HG03521 (cell line): ENCODE data around the gene GFRA1.

Experiments used
- ATAC-seq: cut with Tn5 transposase; IDR thresholded peaks from one replicate; pipeline ENCODE4 v1.9.1; 2021; ENCODE audit warnings: mild to moderate bottlenecking, moderate library complexity; ENCODE audit not compliant: unreplicated experiment

The GFRA1 gene

DNA sequence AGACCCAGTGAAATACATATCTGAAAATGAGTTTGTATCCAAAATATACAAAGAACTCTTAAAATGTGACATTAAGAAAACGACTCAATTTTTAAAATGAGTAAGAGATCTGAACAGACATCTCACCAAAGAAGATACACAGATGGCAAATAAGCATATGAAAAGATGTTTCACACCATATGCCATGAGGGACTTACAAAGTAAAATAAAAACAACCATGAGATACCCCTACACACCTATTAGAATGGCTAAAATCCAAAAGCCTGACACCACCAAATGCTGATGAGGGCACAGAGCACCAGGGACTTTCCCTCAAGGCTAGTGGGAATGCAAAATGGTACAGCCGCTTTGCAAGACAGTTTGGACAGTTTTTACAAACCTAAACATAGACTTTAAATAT, 27.9 kb downstream of the GFRA1 start:
- ATAC-seq, result no peak

DNA sequence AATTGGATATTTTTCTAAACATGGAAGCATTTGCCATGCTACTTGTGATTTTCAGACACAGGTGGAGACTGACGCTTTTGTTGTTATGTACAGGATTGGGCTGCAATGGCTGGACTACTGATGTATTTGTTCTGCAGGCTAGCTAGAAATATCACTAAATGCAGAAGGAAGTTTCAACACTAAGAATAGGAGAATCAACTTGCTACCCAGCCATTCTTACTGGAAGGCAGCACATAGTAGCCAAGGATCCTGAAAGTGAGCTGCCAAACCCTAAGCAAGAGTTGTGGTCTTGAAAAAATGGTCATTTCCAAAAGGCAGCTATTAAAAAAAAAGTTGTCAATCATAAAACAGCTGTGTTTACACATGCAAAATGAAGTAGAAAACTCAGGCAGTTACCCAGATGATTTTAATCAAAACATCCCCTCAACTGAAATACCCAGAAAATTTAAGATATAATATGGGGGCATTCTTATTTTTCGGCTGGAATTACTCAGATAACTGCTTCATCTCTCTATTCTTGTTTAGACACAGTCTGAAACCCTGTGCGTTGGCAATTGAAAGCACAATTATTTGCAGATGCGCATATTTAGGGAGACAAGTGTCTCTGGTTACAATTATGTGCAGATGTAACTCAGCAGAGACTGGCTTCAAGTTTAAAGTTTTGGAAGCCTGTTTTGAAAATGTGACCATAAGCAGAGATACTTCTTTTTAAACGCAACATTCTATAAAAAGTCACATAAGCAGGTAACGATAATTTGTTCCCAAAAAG, 31.2 kb downstream of the GFRA1 start:
- no peak for ATAC-seq

DNA sequence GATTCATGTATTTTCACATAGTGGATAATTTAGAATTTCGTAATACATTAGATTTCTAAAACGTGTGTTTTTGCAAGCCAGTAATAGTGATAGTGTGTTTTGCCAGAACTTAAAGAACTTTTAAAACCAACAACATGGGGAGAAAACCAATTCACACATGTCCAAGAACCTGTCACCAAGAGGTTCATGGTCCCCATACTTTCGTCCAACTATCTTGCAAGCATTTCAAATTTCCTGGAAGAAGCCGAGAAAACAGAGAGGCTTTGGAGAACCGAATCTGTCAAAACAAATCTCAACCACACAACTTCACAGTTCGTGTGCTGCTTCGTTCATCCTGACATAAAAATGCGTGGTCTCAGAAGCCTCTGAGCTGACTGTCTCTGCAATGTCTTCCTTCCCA, 31.9 kb downstream of the GFRA1 start:
- ATAC-seq, result no peak

DNA sequence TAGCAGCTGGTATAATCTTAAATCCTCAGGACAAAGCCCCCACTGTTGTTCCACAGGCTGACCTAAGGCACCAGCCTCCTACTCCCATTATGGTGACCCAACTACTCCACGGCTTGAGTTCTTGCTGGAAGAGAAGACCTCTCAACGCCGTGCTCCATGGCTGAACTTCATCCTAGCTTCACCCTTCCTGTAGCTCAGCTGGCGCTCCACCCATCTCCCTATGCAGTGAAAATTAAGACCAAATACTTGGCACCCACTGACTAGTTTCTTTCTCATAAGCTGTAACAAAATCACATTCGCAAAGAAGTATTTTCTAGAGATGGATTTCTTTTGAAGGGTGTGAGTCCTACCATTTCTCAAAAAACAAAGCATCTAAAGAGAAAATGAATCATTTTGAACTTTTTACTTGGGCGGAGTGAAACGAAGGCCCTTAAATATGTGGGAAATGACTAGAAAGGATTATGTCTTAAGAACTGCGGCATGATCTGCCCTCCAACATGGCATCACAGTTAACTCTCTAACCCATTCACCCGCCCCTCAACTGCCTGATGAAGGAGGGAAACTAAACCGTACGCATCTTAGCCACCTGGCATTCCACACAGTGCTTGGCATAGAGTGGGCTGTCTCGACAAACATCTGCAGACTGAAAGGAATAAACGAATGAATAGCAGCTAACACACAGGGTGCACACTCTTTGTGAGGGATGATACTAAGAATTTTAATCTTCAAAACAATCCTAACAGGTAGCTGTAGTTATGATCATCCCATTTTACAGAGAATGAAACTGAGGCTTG, 32.7 kb downstream of the GFRA1 start:
- ATAC-seq, result no peak

DNA sequence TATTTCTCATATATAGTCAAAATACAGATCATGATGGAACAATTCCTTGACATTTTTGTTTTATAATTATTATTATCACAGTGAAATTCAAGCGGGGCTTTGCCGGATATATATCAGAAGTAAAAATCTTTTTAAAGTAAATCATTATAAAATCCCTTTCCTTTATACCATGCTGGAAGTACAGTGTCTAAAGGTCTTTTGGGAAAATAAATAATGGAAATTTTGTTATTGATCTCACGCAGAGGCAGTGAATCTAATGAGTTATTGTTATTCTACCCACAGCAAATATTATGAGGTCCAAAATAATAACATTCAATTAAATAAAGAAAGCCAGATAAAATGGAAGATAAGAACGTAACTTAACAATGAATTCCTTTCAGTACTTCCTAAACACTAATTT, 33.8 kb downstream of the GFRA1 start:
- ATAC-seq, result no peak

DNA sequence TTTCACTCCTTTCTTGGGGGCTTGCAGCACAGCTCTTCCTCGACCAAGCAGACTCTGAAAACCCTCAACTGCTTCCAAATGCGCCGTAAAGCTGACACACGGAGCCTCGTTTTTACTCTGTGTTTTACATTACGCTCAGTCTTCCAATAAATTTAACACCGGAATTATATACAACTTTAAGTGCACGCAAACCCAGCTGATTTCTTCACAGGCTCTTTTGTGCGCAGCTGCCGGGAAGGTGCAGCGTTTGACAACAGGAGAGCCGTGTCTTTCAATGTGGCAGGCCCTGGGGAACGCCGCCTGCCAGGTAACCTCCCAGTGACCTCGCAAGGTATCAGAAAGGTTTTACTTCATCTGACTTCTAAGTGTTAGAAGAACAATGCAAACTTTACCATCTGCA, 35.0 kb downstream of the GFRA1 start:
- ATAC-seq, result no peak

DNA sequence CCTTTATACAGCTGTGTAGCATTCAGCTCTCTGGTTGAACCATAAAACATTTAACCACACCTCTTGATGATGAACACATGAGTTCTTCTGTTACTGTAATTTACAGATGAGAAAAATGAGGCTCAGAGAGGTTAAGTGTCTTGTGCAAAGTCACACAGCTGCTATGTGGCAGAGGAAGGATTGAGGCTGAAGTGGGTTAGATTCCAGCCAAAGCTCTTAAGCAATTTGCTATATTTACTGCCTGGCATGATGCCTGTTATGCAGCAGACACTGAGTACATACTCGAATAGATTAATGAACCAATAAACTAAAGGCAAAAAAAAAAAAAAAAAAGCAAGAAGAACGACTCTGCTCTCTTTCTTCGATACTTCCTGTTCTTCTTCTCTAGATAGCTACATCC, 35.7 kb downstream of the GFRA1 start:
- no peak for ATAC-seq

DNA sequence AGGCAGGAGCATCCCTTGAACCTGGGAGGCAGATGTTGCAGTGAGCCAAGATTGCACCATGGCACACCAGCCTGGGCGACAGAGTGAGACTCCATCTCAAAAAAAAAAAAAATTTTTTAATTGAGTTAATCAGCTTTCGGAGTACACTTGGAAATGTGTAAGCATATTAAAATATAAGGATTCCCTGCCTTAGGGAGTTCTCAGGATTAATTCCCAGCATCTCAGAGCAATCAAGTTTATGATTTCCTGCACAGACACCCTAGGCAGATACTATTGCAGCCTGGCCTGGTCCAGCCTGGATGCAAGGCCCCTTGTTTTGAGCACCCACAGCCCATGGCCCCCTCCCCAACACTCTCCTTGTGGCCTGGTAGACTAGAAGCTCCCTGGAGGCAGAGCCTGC, 39.8 kb downstream of the GFRA1 start:
- ATAC-seq, result no peak

DNA sequence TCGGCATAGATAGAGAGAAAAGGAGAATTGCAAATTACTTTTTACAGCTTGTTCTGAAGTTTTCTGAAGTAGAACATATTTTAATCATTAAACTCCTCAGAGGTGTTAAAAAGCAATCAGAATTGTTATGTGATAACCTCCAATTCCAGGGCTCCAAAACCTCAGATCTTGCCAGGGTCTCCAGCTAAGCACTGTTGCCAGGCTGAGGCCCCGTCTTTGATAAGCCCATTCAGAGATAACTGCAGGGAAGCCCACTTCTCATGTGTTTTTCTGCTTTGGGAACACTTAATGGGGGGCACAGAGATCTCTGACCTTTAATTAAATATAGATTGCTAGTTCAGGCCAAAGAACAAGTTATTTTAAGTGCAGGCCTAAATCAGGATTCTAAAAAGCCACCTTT, 40.4 kb downstream of the GFRA1 start:
- no peak for ATAC-seq

DNA sequence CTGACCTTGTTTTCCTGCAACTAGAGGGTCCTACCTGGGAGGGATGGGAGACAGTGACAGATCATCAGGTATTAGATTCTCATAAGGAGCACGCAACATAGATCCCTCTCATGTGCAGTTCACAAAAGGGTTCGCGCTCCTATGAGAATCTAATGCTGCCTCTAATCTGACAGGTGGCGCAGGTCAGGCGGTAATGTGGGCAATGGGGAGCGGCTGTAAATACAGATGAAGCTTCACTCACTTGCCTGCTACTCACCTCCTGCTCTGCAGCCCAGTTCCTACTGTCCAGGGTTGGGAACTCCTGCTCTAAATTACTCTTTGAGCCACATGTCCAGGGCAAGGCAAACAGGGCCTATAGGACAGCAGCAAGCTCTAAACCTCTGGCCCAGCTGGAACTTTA, 46.2 kb downstream of the GFRA1 start:
- no peak for ATAC-seq

DNA sequence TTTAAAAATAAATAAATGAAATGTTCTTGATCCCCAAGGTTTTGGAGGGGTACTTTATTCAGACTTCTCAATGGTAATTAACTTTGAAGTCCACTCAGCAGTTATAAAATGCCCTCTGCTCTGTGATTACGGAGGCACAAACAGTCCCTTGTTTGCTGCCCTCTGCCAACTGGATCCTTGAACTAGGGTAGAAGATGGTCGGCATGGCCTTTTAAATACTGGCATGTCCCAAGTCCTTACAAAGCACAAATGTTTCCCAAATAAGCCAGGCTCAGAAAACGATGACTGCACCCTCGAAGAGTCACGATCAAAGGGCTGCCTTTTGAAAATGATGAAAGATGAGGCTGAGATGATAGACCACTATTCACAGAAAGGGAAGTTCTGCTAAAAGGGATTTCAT, 47.0 kb downstream of the GFRA1 start:
- no peak for ATAC-seq

DNA sequence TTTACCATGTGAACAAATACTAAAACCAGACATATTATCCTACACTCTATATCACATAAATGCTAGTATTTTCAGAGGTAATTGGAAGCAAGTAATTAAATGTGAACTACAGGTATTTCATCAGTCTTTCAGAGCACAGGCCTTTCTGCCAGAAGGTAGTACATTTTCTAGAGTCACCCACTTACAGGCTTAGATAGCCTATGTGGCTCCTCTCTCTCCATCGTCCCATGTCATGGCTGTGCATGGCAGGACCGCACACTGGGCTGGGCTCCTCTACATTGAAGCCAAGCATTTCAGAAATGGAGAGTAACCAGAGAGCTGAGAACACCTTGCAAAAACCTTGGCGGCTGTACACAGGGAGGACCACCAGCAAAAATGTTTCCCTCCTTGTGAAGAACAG, 49.7 kb downstream of the GFRA1 start:
- ATAC-seq, result no peak

DNA sequence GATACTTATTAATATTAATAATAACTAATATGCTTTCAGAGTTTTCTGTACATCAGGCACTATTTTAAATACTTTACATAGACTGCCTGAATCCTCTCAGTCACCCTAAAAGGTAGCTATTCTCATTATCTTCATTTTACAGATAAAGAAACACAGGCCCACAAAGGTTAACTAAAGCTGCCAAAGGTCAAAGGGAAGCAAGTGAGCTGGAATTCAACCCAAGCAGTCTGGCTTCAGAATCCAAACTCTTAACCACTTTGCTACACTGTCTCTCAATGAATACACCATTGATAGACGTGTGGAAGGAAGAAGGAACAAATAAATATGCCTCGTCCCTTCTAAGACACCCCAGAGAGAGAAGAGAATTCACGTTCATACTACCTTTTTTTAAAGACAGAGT, 52.0 kb downstream of the GFRA1 start:
- no peak for ATAC-seq

DNA sequence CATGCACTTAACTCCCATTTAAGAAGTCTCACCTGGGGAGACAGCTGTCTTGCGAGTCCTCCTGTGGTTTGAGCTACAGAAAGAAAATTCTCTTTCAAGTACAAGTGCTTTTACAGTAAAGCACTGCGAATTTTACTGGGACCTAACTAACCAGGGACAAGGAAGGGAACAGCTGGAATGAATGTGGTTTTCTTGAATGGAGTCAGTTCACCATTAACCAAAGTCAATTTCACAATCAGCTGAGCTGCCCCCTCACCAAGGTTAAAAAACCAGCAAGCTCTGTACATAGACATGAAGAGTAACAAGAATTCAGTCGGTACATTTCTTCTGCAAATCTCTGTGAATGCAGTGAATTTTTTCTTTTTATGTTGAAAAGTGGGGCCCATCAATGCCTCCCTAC, 56.3 kb downstream of the GFRA1 start:
- no peak for ATAC-seq

DNA sequence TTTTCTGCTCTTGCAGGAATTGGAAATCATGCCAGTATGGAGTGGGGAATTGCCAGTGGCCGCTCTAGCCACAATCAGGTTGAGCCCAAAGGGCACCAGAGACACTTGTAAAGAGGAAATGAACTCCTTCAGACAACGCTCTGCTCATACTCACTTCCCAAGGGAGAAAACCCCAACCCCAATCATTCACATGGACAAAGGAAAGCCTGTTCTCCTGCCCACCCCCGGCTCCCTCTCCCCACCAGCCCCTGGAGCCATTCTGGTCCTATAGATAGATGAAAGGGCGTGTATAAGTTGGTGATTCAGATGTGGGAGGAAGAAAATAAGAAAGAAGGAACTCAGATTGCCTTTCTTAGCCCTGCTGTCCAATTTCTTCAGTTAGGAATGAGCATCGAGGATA, 57.4 kb downstream of the GFRA1 start:
- no peak for ATAC-seq

DNA sequence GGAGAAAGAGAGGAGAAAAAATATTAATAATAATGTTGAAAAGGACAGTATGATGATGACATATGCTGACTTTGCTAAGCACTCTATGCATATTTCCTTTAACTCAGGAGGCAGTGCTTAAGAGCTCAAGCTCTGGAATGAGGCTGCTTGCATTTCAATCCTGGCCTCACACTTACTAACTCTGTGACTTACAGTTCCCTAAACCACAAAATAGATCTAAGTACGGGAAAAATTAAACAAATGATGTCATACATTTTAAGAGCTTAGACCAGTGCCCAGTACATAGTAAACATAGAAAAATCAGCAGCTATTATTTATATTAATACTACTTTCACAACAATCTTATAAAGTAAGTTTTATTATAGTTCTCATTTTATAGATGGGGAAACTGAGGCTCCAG, 61.3 kb downstream of the GFRA1 start:
- ATAC-seq, result no peak

DNA sequence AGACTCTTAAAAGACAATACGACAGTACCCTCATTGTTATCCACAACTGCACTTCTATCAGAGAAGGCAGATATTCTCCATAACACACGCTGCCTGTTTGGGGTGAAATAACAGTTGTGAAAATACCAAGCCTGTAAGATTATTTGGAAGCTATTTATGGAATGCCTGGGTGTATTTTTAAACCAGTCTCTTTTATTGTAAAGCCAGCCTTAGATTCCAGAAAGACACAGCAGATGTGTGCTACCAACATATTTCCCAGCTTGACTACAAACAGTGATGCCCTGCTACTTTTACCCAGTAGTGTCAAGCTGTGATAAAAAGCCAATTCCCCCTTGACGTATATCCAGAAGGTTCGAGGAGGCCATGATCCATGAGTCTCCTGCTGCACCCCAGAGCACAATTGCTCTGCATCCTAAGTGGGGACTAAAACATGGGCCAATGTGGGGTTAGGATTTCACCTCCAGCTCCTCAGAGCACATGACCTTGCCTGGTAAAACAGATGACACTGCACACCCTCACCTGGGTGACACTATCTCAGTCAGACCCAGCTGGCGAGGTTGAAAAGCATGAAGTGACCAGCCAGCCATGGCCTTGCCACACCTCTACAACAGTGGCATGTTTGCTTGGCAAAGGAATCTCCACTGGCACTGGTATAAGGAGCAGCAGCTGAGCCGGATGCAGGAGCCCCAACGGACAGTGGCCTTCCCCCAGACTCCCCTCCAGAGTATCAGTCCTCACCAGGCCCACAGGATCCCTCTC, 62.2 kb downstream of the GFRA1 start:
- ATAC-seq, result no peak

DNA sequence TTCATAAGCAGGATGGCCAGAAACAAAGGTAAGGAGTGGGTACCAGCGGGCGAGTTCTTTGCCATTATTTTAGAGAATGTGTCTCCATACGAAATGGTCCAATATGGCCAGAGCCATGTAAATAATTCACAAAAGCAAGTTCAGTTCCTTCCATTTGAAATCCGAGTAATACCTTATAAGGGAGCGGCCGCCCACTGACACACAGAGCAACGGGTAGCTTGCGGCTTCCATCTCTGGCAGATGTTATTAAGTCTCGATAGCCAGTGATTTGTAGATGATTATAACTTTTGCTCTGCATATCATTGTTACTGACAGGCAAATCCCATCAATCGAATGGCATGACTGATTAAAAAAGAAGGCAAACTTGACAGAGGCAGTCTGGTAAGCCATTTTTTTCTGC, 63.2 kb downstream of the GFRA1 start:
- ATAC-seq, result no peak

DNA sequence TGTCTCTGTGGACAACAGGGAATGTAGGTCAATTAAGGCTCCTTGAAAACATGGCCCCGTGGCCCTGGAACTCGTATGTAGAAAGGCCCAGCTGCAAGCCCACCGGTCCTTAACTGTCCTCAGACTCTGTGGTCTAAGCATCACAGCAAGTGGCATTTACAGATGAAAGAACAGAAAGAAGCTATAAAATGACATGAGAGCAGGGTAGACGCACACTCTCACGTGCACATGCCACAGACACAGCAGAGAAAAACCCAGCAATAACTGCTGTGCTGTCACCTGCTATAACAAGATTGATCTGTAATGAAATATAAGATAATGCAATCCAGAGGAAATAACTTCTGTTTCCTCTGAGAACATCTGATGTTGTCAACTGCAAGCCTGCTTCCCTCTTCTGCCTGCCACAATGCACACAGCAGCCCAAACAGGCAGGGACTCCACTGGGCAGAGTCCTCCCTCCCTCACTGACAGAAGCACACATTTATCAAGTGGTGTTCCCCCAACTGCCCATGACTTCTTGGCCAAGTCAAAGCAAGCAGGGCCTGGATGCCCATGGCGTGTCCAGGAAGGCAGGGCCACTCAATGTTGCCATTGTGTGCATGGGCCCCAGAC, 63.9 kb downstream of the GFRA1 start:
- ATAC-seq, result no peak

DNA sequence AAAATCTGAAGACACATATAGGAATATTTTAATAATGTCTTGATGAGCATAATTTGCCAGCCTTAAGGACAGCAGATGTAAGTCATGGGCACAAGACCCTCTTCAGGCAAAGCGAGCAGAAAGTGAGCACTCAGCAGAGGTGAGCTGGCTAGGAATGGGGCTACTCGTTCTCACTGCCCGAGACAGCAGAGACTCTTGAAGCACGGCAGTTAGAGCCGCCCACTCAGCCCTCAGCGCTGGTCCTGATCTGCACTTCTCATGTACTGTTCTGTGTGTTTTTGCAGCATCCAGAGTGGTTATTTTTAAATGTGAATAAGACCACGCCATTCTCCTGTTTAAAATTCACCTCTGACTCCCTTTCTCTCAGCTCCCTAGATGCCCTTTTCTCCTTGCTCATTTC, 65.3 kb downstream of the GFRA1 start:
- no peak for ATAC-seq

DNA sequence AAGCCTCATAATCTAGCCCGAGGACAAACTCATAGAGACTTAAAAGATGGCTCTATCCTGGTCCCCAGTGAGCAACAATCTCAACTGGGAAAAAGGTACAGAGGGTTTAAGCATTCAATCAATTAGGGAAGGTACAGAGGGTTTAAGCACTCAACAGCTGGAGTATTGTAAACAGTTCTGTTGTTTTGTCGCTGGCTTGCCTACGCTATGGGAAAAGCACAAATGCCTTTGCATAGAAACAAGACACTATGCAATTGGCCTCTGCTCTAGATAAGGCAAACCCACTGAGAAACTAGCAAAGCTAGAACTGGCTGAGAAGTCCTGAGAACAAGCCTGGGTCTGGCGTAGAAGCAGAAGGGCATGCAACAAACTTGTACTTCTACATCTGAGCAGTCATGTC, 69.3 kb downstream of the GFRA1 start:
- ATAC-seq, result no peak
